Right atrium auricular region (tissue), 2 donors: Measurements from ENCODE around the gene SLC12A3. TPM values are rescaled to one million over a fixed set of nuclear protein-coding genes. Genes with fewer than 3 reads are reported as not detected.

ENCODE experiments used
- DNase-seq: peaks from one replicate; pipeline ENCODE4 v3.0.0-alpha.2; 2019; ENCODE audit warnings: low spot score
- H3K27ac ChIP-seq, 2 donors: fragments of 200-600 bp; sonication (generic); 1 replicate in 1 of 2; 2 replicates in 1 of 2; pipeline ENCODE4 v1.5.1; 2016 to 2019
- H3K27me3 ChIP-seq, 2 donors: fragments of 200-600 bp; sonication (generic); one replicate each; pipeline versions ENCODE4 v1.5.1 to v1.6.0; 2017 to 2019
- H3K36me3 ChIP-seq: fragments of 200-600 bp; sonication (generic); one replicate; pipeline ENCODE4 v1.5.1; 2016
- H3K4me1 ChIP-seq, 2 donors: fragments of 200-600 bp; sonication (generic); one replicate each; pipeline versions ENCODE4 v1.5.1 to v1.6.0; 2017 to 2019
- H3K4me3 ChIP-seq, 2 donors: fragments of 200-600 bp; sonication (generic); 1 replicate in 1 of 2; 2 replicates in 1 of 2; pipeline ENCODE4 v1.5.1; 2017 to 2019; ENCODE audit warnings: mild to moderate bottlenecking in 1 of 2, moderate library complexity in 1 of 2
- H3K9me3 ChIP-seq, 2 donors: fragments of 200-600 bp; sonication (generic); one replicate each; pipeline ENCODE4 v1.5.1; 2019
- total RNA-seq, 2 donors: library from RNA; depleted of rRNA; stranded (reverse); fragments of >200 nt; gene quantifications; one replicate each; pipeline ENCODE4 v1.1.0, GENCODE V29; 2016
- TF ChIP-seq, protein P1 (sequence below), 2 donors: fragments of 200-600 bp; sonication (generic); IDR thresholded peaks; one replicate each; pipeline ENCODE4 v1.5.1; 2019; ENCODE audit warnings: antibody characterized with exemption in 2 of 2

SLC12A3 gene
- total RNA-seq, 2 donors from 2014 or later = not detected

DNA sequence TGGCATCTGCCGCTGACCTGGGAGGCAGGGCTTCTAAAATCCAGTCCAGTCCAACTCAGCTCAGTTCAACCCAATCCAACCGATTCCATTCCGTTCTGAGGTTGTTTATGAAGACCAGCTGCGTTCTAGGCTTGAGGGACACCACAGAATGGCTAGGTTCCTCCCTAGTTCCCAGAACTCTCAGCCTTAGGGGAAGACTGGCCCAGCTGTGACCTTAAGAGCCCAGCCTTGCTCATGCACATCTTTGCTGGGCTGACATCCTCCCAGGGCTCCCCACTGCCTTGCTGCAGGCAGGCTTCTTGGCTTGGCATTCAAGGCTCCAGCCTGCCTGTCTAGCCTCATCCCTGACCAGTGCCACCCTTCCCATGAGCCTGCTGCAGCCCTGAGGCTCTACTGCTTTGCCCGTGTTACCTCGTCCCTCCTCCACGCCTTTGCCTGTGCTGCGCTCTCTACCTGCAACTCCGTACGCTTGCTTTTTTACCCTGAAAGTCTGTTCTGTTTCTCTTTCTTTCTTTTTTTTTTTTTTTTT, 7.9 kb downstream of the SLC12A3 start:
- DNase-seq = no peak
- Histone ChIP-seq H3K4me3 (no peak overlapping the region), H3K4me1 (no peaks in the 10 kb centered on the region), H3K9me3 (no peaks in the 10 kb centered on the region), H3K27ac (no peak overlapping the region), H3K27me3 (no peaks in the 10 kb centered on the region), H3K36me3 (no peaks in the 10 kb centered on the region)
- TF ChIP-seq, protein P1, sequence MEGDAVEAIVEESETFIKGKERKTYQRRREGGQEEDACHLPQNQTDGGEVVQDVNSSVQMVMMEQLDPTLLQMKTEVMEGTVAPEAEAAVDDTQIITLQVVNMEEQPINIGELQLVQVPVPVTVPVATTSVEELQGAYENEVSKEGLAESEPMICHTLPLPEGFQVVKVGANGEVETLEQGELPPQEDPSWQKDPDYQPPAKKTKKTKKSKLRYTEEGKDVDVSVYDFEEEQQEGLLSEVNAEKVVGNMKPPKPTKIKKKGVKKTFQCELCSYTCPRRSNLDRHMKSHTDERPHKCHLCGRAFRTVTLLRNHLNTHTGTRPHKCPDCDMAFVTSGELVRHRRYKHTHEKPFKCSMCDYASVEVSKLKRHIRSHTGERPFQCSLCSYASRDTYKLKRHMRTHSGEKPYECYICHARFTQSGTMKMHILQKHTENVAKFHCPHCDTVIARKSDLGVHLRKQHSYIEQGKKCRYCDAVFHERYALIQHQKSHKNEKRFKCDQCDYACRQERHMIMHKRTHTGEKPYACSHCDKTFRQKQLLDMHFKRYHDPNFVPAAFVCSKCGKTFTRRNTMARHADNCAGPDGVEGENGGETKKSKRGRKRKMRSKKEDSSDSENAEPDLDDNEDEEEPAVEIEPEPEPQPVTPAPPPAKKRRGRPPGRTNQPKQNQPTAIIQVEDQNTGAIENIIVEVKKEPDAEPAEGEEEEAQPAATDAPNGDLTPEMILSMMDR (IDR thresholded peaks at IDR 0.05) = no peak

DNA sequence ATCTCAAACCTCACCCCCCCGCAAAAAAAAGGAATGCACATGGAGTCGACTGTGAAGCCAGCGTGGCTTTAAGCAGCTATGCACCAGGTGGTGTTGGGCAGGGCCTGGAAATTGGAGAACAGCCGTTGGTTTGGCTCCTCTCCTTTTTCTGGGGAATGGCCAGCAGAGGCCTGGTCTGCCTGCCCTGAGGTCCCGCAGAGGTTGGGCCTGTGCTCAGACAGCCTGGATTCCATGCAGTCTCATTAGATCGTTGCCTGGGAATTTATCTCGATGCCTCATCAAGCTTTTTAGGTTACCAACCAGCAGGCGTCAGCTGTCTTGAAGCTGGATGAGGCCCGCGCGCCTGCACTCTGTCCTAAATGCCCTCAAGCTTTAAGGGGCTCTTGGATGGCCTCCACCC, 9.8 kb downstream of the SLC12A3 start:
- Histone ChIP-seq H3K27ac (no peak overlapping the region), H3K36me3 (no peaks in the 10 kb centered on the region), H3K4me3 (no peak overlapping the region), H3K27me3 (no peaks in the 10 kb centered on the region), H3K9me3 (no peaks in the 10 kb centered on the region), H3K4me1 (no peaks in the 10 kb centered on the region)
- TF ChIP-seq, protein P1 (IDR thresholded peaks at IDR 0.05) = no peak
- DNase-seq = no peak

GRCh38 chr16:56876048-56876447, 11.0 kb downstream of the SLC12A3 start:
- H3K9me3 ChIP-seq = no peaks in the 10 kb centered on the region
- TF ChIP-seq, protein P1 (IDR thresholded peaks at IDR 0.05) = no peak
- DNase-seq = no peak

DNA sequence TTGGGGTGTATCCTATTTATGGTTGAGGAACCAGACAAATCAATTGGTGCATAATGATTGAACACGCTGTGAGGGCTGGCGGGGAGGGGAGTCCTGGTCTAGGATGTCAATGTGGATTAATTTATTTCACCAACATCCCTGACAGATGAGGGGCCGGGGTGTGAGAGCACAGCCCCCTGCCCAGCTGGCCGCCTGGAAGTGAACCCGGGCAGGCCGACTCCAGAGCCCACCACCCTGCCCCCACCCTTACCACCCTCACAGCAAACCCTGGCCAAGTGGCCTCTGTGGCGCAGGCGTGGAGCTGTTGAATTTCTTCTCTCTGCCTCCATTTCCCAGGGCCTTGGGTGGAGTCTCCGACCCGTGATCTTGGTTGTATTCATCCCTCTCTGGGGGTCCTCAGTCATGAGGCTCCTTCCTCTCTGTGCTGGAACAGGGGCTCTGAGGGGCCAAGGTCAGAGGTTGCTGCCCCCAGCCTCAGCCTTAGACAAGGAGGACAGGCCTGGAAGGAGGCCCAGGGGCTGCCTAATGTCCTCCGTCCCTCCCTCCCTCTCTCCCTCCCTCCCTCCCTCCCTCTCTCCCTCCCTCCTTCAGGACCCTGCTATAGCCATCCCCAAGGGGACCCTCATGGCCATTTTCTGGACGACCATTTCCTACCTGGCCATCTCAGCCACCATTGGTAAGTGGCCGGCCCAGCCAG, 12.6 kb downstream of the SLC12A3 start:
- Histone ChIP-seq H3K36me3 (no peaks in the 10 kb centered on the region), H3K27me3 (no peaks in the 10 kb centered on the region), H3K4me3 (no peak overlapping the region), H3K4me1 (no peaks in the 10 kb centered on the region), H3K9me3 (no peaks in the 10 kb centered on the region), H3K27ac (no peak overlapping the region)
- DNase-seq = no peak
- TF ChIP-seq, protein P1 (IDR thresholded peaks at IDR 0.05) = no peak

More at GRCh38 chr16:56876048-56876447, 11.0 kb downstream of the SLC12A3 start:
- H3K4me3 ChIP-seq = no peak overlapping the region
- no peaks in the 10 kb centered on the region for H3K4me1 ChIP-seq
- no peaks in the 10 kb centered on the region for H3K36me3 ChIP-seq
- no peaks in the 10 kb centered on the region for H3K27me3 ChIP-seq
- H3K27ac ChIP-seq = no peak overlapping the region

GRCh38 chr16:56878282-56878854, 13.4 kb downstream of the SLC12A3 start:
- H3K9me3 ChIP-seq = no peaks in the 10 kb centered on the region
- no peak overlapping the region for H3K27ac ChIP-seq
- no peaks in the 10 kb centered on the region for H3K27me3 ChIP-seq
- H3K4me1 ChIP-seq = no peaks in the 10 kb centered on the region
- TF ChIP-seq, protein P1 (IDR thresholded peaks at IDR 0.05) = no peak
- H3K36me3 ChIP-seq = no peaks in the 10 kb centered on the region
- no peak for DNase-seq
- no peak overlapping the region for H3K4me3 ChIP-seq
